DLD1 (cell line): ENCODE results near the gene HRH3.

Source experiments
- in situ Hi-C: cut with HindIII; loops from 2 replicates; pipeline ENCODE4 v1.10.0; 2017; ENCODE audit warnings: low sequenced_read_pairs

Gene HRH3

DNA sequence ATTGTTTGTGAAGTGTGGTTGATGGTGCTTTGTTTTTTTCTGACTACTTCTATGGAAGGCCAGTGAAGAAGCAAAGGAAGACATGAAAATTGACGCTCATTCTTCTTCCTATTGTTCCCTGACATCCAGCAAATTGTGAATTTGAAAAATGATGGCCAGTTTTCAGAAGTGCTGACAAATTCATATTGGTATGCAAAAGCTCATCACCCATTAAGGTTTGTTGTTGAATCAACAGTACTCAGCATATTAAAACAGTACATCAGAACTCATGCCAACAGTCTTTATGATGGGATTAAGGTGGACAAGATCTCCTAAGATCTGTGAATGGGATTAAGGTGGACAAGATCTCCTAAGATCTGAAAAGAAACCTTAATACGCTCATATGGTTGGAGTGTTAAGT, 38.3 kb downstream of the HRH3 start:
- in situ Hi-C loops: no loop called here

DNA sequence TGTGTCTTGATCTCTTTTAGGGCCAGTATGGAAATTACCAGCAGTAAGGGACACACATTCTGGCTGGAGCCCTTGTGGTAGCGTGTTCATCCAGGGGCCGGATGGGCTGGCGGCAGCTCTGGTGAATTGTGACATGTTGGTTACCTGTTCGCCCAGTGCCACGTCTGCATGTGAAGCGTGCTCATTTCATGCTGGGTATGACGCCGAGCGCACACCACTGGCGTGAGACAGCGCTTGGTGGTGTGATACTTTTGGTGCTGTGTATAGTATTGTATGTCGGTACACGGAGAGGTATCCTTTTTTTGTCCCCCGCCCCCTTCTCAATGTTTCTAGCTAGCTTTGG, 40.9 kb downstream of the HRH3 start:
- in situ Hi-C loops: no loop called here

DNA sequence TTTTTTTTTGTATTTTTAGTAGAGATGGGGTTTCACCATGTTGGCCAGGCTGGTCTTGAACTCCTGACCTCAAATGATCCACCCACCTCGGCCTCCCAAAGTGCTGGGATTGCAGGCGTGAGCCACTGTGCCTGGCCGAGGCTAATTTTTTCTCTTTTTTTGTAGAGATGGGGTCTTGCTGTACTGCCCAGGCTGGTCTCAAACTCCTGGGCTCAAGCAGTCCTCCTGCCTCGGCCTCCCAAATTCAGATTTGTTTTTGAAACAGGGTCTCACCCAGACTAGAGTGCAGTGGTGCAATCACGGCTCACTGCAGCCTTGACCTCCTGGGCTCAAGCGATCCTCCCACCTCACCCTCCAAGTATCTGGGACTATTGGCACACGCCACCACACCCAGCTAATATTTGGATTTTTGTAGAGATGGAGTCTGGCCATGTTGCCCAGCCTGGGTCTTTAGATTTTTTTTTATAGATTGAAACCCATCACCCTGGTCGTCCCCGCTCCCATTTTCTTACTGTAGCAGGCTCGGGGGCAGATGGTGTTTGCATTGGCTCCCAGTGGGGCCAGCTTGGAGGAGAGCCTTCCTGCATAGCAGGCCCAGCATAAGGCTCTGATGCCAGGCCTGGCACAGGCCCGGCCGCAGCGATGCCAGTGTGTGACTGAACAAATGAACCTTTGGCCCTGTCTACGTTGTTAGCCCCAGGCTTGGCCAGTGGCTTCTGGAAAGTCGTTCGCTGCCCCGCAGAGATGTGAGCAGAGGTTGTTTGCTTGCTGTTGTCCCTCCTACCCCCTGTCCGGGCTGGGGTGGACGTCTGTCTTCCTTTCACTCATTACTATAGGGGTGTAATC, 41.5 kb downstream of the HRH3 start:
- in situ Hi-C loops: no loop called here

DNA sequence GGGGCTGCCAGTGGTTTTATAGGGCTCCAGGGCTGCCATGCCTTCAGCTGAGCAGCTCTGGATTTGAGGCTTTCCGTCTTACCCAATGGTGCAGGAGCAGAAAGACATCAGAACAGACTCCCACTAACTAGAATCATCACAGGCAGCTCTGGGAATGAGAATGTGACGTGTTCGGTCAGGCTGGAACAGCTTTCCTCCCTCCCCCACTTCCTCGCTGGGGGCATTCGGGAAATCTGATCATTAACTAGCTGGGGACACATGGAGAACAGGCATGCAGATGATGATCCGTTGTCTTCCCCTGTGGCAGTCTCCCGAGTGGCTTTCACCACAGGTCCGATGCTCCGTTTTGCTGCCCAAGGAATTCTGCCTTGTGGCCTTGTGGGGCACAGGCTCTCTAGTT, 42.8 kb downstream of the HRH3 start:
- in situ Hi-C loops: no loop called here

DNA sequence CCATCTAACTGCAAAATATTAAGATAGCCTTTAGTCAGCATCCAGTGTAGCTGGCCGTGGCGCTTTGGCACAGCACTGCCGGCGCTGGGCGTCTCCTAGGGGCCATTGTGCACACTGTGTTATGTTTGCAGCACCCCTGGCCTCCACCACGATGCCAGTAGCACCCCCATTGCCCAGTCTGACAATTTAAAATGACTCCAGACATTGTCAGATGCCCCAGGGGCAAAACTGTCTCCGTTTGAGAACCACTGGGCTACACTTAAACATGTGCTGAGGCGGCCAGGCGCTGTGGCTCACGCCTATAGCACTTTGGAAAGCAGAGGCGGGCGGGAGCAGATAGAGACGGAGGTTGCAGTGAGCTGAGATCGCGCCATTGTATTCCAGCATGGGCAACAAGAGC, 43.2 kb downstream of the HRH3 start:
- in situ Hi-C loops: no loop called here

DNA sequence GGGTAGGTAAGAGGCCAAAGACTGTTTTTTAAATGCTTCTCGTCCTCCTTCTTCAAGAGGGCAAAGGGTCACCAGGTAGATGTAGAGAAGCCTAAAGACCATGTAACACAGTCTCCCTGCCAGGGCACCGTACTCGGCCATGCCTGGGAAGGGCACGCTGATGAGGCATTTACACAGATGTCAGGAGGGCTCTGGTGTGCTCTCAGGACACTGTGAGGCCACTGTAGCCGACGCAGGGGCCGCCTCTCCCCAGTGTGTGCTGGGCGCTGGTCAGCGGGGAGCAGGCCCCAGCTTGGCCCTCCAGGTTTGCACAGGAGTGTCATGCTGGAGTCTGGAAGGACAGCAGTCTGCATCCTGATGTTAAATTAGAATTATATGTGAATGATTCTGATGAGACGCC, 44.4 kb downstream of the HRH3 start:
- in situ Hi-C loops: no loop called here

DNA sequence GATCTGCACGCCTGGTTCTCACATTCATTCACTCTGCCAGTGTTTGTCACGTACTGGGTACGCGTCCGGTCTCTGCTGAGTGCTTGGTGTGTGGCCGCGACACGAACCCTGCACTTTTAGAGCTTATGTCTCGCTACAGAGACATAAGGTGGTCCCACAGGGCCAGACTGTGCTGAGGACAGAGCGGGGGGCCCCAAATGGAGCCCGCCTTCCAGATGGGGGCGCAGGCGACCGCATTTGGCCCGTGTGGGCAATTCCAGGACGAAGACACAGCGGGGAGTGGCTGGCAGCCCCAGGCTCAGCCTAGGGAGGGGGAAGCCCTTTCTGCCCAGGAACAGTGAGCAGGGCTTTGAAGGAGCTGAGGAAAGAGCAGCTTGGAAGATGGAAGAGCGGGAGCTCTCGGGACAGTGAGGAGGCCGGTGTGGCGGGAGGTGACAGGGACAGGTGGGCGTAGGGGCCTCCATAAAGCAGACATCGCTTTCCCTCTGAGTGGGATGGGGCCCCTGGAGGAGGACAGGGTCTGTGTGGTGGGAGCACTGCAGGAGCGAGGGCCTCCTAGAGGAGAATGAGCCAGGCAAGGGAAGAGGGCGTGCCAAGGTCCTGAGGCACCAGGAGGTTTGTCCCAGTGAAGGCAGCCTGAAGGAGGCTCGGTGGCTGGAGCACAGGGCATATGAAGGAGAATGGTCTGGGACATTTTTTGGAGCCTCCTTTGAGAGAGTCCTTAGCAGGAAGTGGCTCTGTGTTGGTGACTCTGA, 45.0 kb downstream of the HRH3 start:
- in situ Hi-C loops: no loop called here

DNA sequence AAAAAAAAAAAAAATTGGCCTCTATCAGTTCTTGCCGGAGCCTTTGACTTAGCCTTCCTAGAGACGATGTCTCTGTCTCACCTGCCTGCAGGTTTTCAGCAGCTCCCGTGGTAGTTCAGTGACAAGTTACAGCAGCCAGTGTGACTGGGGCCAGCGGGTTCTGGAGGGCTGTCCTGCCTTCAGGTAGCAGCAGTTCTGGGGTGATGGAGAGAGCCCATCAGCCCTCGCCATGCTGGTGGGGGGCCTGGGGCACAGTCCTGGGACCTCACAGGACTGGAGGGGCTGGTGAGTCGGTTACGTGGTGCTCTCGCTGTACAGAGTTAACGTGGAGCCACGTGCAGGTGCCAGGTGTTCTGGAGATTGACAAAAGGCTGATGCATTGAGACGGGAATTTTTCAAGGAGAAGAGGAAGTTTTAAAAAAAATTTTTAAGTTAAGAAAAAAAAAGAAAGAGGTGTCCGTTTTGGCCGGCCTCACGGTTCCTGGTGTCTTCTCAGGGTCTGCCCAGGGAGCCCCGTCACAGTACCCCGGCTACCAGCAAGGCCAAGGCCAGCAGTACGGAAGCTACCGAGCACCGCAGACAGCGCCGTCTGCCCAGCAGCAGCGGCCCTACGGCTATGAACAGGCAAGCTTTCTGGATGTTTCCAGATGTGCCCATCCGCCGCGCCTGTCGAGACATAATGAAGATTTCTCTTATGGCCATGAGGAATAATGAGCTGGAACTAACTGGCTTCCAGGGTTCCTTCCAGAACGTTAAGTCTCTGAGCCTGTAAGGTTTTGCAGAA, 45.9 kb downstream of the HRH3 start:
- in situ Hi-C loops: no loop called here

DNA sequence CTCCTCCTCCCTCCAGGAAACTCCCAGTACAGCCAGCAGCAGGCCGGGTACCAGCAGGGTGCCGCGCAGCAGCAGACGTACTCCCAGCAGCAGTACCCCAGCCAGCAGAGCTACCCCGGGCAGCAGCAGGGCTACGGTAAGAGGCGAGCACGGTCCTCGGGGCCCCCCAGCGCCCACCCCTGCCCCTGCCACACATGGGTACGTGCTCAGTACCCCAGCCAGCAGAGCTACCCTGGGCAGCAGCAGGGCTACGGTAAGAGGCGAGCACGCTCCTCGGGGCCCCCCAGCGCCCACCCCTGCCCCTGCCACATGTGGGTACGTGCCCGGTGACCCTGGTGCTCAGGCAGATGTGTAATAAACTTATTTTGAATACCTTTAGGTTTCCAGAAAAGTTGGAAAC, 47.4 kb downstream of the HRH3 start:
- in situ Hi-C loops: no loop called here

DNA sequence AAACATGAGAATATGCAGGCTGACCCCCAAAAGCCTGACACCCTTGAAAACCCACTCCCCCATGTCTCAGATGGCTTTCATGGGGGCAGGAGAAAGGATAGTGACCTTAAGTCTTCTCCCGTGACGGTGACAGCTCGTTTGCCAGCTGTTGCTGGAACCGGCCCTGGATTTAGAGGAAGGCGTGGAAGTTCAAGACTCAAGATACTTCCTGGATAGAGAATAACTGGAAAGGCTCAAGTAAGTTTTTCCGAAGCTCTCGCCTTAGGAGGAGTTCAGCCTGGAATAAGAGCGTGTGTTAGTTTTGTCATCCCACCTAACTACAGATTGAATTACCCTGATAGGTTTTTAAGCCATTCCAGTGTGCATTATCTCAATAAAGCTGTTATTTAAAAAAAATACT, 48.8 kb downstream of the HRH3 start:
- in situ Hi-C loops: no loop called here

DNA sequence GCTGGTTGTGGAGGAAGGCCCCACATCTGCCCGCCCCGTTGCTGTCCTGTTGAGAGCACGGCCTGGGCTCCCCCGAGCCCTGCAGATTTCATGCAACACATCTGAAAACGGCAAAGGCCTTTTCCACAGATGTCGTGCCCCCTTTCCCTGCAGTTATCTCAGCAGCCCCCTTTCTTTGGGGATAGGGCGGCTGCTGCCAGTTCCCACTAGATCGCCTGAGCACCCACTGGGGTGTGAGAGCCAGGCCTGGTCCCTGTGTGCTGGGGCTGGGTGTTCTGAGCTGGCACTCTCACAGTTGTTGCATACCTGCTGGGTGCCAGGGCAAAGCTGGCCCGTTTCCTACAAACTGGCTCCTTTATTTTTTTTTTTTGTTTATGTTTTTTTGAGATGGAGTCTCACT, 49.5 kb downstream of the HRH3 start:
- in situ Hi-C loops: no loop called here

DNA sequence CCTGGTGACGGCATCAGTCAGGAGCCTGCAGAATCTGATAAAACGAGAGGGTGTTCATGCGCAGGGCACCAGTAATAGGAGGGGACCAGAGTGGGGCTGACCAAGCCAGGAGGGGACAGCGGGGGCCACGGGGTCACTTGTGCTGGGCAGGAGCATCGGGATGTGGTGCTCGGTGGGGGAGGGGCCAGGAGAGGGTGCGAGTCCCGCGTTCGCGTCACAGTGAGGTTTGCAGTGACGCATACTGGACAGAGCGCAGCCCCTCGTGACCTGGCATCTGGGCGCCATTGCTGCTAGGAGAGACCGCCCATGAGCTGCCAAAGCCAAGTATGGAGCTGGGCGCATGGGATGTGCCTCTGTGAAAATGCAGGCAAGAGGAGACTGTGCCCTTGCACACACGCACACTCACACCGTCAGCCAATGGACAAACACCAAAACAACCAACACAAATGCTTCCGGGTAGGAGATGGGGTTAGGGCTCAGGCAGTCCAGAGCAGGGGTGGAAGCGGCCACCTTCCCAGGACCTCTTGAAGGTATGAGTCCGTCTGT, 51.1 kb downstream of the HRH3 start:
- in situ Hi-C loops: no loop called here

DNA sequence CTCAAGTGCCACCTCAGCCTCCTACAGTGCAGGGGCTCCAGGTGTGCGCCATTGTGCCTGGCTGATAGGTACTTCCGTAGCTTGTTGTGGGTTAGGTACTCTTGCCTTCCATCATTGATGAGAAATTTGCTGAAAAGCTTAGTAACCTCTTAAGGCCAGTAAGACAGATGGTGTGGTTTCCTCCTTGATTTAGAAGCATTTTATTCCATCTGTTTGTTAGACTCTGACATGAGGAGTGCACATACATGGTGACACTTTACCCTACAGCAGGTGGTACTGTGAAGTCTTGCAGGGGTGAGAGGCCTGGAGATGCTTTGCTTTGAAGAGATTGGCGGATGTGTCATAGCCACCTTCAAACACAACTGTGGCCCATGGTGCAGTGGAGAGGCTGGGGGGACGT, 52.0 kb downstream of the HRH3 start:
- in situ Hi-C loops: no loop called here

DNA sequence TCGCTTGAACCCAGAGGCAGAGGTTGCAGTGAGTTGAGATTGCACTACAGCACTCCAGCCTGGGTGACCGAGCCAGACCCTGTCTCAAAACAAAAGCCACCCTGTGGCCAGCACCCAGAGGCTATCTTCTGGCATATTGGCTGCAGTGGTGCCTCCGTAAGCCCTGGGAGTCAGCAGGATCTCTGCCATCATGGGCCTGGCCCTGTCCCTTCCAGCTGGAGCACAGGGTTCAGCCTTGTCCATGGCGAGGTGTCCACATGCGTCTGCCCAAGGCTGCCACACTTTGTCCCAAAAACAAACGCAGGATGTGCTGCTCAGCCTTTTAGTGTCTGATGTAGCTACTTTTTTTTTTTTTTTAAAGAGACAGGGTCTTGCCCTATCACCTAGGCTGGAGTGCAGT, 52.6 kb downstream of the HRH3 start:
- in situ Hi-C loops: no loop called here

DNA sequence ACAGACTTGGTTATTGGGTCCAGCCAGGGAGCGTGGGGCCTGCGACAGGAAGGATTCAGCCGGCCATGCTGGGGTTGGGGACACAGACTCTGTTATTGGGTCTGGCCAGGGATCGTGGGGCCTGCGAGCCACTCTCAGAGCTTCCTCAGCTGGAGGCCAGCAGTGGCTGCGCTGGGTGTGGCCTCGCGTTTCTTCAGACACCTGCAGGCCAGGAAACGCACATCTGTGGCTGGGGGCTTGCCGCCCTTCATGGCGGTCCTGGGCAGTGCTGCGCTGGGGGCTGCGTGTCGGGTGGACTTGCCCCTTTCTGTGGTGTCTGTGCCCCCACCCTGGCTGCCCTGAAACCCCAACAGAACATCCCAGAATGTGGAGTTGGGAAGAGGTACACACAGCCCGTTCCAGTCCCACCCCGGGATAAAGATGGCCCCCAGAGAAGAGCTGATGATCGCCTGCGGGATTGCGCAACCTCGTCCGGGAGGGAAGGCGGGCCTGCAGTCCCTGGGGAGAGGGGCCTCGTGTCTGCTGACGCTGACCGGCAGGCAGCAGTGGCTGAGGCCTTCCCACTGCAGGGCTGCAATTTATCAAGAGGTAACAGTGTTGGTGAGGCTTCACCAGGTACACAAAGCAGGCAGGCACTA, 54.2 kb downstream of the HRH3 start:
- in situ Hi-C loops: no loop called here
